VCaP (cell line): ENCODE measurements around the gene IL1RL1.

Source experiments
- H3K27ac ChIP-seq: fragments of 450-650 bp; 2 replicates; pipeline ENCODE4 v1.5.1; 2017
- CTCF ChIP-seq: fragments of 450-650 bp; conservative IDR thresholded peaks from 2 replicates; pipeline ENCODE4 v1.5.1; 2017; ENCODE audit warnings: mild to moderate bottlenecking, moderate library complexity

The IL1RL1 gene

GRCh38 chr2:102392942-102393341, 81.6 kb downstream of the IL1RL1 start:
- no peak overlapping the region for H3K27ac ChIP-seq
- no peak for TF ChIP-seq CTCF

- no peak overlapping the region for H3K27ac ChIP-seq
- no peak for TF ChIP-seq CTCF
Observed at GRCh38 chr2:102396012-102396411, 84.6 kb downstream of the IL1RL1 start.

GRCh38 chr2:102397209-102397608, 85.8 kb downstream of the IL1RL1 start:
- H3K27ac ChIP-seq: no peak overlapping the region
- no peak for TF ChIP-seq CTCF

GRCh38 chr2:102399499-102400141, 88.3 kb downstream of the IL1RL1 start:
- no peak for TF ChIP-seq CTCF
- no peak overlapping the region for H3K27ac ChIP-seq

GRCh38 chr2:102401456-102401855, 90.1 kb downstream of the IL1RL1 start:
- no peak for TF ChIP-seq CTCF
- no peak overlapping the region for H3K27ac ChIP-seq
